OCI-LY3 (cell line): ENCODE data around the gene MET.

ENCODE experiments used
- CTCF ChIP-seq: fragments of 200-600, 300-600 bp; sonication (generic); IDR thresholded peaks from 2 replicates; pipeline ENCODE4 v1.5.1; 2014; ENCODE audit warnings: antibody characterized with exemption, low read length, low read depth
- EZH2phosphoT487 ChIP-seq: fragments of 200-600 bp; shearing (Covaris generic); IDR thresholded peaks from 2 replicates; pipeline ENCODE4 v1.6.1; 2018; ENCODE audit warnings: antibody characterized with exemption, mixed run types, low read depth

- no peak for TF ChIP-seq CTCF
- TF ChIP-seq EZH2phosphoT487: no peak
Observed at GRCh38 chr7:116705419-116705818, 33.4 kb downstream of the MET start.
